Measurements from ENCODE around the gene NHS. TPM values are rescaled to one million over a fixed set of nuclear protein-coding genes. Genes with fewer than 3 reads are reported as not detected.

The NHS gene
- total RNA-seq, 6 experiments from 2014 or later, result 2.8 to 6.1 (median 4.9) TPM

DNA sequence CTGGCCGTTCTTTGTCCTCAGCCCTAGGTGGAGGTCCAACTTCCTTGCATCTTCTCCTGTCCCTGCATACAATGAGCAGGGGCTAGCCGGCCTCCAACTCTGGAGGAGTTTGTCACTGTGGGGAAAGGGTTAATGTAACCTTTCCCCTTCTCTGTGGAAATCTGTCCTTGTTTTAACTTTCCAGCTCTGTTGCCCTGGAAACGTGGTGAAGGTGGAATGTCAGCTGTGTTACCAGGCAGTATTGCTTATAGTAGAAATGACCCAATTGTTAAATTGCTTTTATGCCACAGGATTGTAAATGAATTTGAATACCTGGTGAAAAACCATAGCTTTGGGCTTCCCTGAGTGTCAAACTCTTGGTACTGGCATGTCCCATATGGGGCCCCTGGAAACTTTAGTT lies 230.7 kb downstream of the NHS start:
- Mint-ChIP-seq H3K27ac (peak overlapping the region; percentile 57; the same call in 1 of the 2 replicates), H3K4me3 (no peak overlapping the region), H3K4me1 (ENCODE audit: low read depth) (peaks cover 6% of the 10 kb centered on the region; the same call in 1 of the 2 replicates), H3K9me3 (no peaks in the 10 kb centered on the region), H3K36me3 (ENCODE audit: low read depth) (no peaks in the 10 kb centered on the region), H3K27me3 (ENCODE audit: insufficient read depth) (no peaks in the 10 kb centered on the region)
- TF ChIP-seq CTCF (IDR thresholded peaks at IDR 0.05), result no peak
- DNase-seq, result no peak

DNA sequence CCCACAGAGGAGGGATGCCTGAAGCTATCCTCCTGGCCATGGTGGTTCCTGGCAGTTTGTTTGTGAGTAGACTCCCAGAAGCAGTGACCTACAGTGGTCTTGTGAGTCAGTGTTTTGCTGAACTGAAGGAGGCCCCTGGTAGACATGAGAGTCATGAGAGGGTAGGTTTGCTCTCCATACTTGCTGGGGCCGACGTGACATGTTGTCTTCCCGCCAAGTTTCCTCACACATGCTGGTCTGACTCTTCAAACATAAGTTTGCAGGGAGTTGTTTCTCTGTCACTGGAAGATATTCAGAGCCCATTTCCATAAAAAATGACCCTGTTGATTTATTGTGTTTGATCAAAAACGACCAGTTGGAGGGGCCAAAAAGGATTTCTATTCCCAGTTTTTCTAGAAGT lies 231.2 kb downstream of the NHS start:
- no peak for DNase-seq
- Mint-ChIP-seq H3K4me3 (no peak overlapping the region), H3K4me1 (ENCODE audit: low read depth) (peaks cover 7% of the 10 kb centered on the region; the same call in 1 of the 2 replicates), H3K9me3 (no peaks in the 10 kb centered on the region), H3K27me3 (ENCODE audit: insufficient read depth) (no peaks in the 10 kb centered on the region), H3K36me3 (ENCODE audit: low read depth) (no peaks in the 10 kb centered on the region), H3K27ac (no peak overlapping the region)
- TF ChIP-seq CTCF (IDR thresholded peaks at IDR 0.05), result no peak

DNA sequence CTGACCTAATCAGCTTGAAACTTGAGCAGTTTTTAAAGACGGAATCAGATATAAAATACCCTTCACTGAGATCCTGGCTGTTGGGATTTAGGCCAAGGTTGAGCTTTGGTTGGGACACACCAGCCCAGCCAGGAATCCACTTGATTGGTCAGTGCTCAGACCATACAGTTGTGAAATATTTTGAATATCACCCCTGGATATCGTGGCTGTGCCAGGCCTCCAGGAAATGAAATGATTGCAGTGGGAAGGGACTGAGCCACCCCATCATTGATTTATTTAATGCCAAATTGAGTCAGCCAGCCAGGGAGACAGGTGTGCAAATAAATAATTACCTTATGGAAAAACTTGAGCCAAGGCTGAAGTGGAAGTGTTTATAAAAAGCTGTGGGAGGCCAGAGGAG lies 233.9 kb downstream of the NHS start:
- H3K27me3 Mint-ChIP-seq (ENCODE audit: insufficient read depth), result no peaks in the 10 kb centered on the region
- no peak overlapping the region for H3K27ac Mint-ChIP-seq
- no peaks in the 10 kb centered on the region for H3K9me3 Mint-ChIP-seq
- TF ChIP-seq CTCF (IDR thresholded peaks at IDR 0.05), result no peak
- no peak overlapping the region for H3K4me3 Mint-ChIP-seq
- H3K4me1 Mint-ChIP-seq (ENCODE audit: low read depth), result peaks cover 13% of the 10 kb centered on the region; the same call in 1 of the 2 replicates
- H3K36me3 Mint-ChIP-seq (ENCODE audit: low read depth), result no peaks in the 10 kb centered on the region
- no peak for DNase-seq

GRCh38 chrX:17610788-17611187 lies 235.8 kb downstream of the NHS start:
- no peak for DNase-seq
- peaks cover 22% of the 10 kb centered on the region; the same call in 1 of the 2 replicates for H3K4me1 Mint-ChIP-seq (ENCODE audit: low read depth)
- no peaks in the 10 kb centered on the region for H3K27me3 Mint-ChIP-seq (ENCODE audit: insufficient read depth)
- H3K9me3 Mint-ChIP-seq, result no peaks in the 10 kb centered on the region
- no peak overlapping the region for H3K27ac Mint-ChIP-seq
- TF ChIP-seq CTCF (IDR thresholded peaks at IDR 0.05), result no peak
- H3K4me3 Mint-ChIP-seq, result no peak overlapping the region
- H3K36me3 Mint-ChIP-seq (ENCODE audit: low read depth), result no peaks in the 10 kb centered on the region

- TF ChIP-seq CTCF (IDR thresholded peaks at IDR 0.05), result no peak
- Mint-ChIP-seq H3K4me1 (ENCODE audit: low read depth) (peaks cover 22% of the 10 kb centered on the region; the same call in 1 of the 2 replicates), H3K9me3 (no peaks in the 10 kb centered on the region), H3K27me3 (ENCODE audit: insufficient read depth) (no peaks in the 10 kb centered on the region), H3K4me3 (no peak overlapping the region), H3K36me3 (ENCODE audit: low read depth) (no peaks in the 10 kb centered on the region), H3K27ac (no peak overlapping the region)
- DNase-seq, result peak; percentile 30
Observed at GRCh38 chrX:17613979-17614588, 239.1 kb downstream of the NHS start.

Measured in HFFc6 (cell line).